ENCODE results near the gene CMBL.

DNA sequence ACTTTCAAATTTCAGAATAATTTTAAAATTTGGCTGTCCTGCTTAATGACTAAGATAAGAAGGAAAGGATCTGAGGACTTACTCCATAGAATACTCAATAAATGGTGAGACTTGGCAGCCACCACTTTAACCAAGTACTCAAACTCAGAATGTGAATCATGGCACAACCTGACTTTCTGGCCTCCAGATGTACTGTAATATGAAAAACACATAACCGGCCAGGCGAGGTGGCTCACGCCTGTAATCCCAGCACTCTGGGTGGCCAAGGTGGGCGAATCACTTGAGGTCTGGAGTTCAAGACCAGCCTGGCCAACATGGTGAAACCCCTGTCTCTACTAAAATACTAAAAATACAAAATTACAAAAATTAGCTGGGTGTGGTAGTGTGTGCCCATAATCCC lies 35.8 kb upstream of the CMBL start:
- TF ChIP-seq, protein P1, sequence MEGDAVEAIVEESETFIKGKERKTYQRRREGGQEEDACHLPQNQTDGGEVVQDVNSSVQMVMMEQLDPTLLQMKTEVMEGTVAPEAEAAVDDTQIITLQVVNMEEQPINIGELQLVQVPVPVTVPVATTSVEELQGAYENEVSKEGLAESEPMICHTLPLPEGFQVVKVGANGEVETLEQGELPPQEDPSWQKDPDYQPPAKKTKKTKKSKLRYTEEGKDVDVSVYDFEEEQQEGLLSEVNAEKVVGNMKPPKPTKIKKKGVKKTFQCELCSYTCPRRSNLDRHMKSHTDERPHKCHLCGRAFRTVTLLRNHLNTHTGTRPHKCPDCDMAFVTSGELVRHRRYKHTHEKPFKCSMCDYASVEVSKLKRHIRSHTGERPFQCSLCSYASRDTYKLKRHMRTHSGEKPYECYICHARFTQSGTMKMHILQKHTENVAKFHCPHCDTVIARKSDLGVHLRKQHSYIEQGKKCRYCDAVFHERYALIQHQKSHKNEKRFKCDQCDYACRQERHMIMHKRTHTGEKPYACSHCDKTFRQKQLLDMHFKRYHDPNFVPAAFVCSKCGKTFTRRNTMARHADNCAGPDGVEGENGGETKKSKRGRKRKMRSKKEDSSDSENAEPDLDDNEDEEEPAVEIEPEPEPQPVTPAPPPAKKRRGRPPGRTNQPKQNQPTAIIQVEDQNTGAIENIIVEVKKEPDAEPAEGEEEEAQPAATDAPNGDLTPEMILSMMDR (IDR thresholded peaks at IDR 0.05), result no peak
- no peak for TF ChIP-seq POLR2A (IDR thresholded peaks at IDR 0.05)

All from Peyer's patch (tissue), 4 donors.